GM21390 (cell line): Measurements from ENCODE around the gene APOOL.
"Not testable (repeated sequence)": the region's sequence is repeated elsewhere in the genome, so short reads cannot be mapped to it uniquely, and the experiment has no call there.

Experiments used
- ATAC-seq: cut with Tn5 transposase; IDR thresholded peaks from one replicate; pipeline ENCODE4 v1.9.1; 2021; ENCODE audit not compliant: unreplicated experiment

The APOOL gene

DNA sequence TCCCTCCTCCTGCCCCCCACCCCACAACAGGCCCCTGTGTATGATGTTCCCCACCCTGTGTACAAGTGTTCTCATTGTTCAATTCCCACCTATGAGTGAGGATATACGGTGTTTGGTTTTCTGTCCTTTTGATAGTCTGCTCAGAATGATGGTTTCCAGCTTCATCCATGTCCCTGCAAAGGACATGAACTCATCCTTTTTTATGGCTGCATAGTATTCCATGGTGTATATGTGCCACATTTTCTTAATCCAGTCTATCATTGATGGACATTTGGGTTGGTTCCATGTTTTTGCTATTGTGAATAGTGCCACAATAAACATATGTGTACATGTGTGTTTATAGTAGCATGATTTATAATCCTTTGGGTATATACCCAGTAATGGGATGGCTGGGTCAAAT, 73.6 kb downstream of the APOOL start:
- not testable (repeated sequence) for ATAC-seq

GRCh38 chrX:85084770-85085393, 81.2 kb downstream of the APOOL start:
- peak; percentile 79 for ATAC-seq

- no peak for ATAC-seq
These were observed 85.7 kb downstream of the APOOL start for GRCh38 chrX:85089321-85089840.

GRCh38 chrX:85107407-85107806, 103.7 kb downstream of the APOOL start:
- no peak for ATAC-seq

- ATAC-seq, result no peak
These were observed 104.5 kb downstream of the APOOL start for GRCh38 chrX:85108165-85108564.

GRCh38 chrX:85109235-85109634, 105.6 kb downstream of the APOOL start:
- ATAC-seq, result no peak

- ATAC-seq, result no peak
These were observed 107.7 kb downstream of the APOOL start for GRCh38 chrX:85111347-85111746.

DNA sequence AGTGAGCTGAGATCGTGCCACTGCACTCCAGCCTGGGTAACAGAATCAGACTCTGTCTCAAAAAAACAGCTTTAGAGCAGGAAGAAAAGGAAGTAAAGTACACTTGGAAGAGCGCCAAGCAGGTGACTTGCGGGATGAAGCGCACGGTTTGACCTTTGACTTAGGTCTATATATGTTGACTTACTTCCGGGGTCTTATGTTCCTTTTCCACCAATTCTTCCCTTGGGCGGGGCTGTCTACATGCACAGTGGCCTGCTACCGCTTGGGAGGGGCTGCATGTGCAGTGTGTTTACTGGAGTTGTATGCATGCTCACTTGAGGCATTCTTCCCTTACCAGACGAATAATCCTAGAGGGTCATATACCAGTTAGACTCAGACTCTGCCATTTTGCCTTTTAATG, 108.6 kb downstream of the APOOL start:
- no peak for ATAC-seq

DNA sequence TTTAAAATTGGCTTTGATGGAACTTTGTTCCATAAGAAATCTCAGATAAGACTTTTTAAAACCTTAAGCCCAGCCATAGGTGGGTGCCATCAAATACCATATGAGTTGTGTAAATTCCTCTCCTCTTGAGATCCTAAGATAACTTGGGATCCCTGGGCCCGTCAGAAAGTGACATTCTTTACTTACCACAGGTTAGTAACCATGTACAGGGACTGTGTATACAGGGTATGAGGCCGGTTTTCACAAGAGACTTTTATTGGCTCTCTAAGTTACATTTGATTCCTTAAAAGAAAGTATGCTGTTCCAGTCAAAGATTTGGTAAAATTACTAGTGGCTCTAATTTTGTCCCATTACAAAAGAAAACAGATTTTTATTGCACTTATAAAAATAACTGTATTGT, 110.1 kb downstream of the APOOL start:
- no peak for ATAC-seq

GRCh38 chrX:85114171-85114570, 110.5 kb downstream of the APOOL start:
- ATAC-seq, result no peak

- no peak for ATAC-seq
These were observed 111.1 kb downstream of the APOOL start for GRCh38 chrX:85114776-85115175.

GRCh38 chrX:85115252-85115651, 111.6 kb downstream of the APOOL start:
- ATAC-seq, result no peak

- no peak for ATAC-seq
These were observed 132.7 kb downstream of the APOOL start for GRCh38 chrX:85136409-85136808.

- no peak for ATAC-seq
These were observed 135.7 kb downstream of the APOOL start for GRCh38 chrX:85139422-85139821.

DNA sequence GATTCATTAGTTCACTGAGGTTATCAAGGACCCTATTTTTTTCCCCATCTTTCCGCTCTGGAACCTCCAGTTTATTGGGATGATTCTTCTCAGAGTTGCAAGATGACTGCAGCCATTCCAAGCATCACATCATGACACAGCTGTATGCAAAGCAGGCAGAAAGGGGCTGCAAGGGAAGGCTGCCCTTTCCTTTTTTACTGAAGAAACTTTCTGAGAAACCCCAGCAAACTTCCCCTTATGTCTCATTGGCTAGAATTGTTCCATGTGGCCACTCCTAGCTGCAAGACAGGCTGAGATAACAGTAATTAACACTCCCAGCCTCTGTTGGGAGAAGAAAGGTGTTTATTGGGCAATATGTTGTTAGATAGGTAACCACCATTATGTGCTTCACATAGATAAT, 137.3 kb downstream of the APOOL start:
- no peak for ATAC-seq
